GM19438 (cell line): ENCODE results near the gene AUTS2.

Experiments used
- ATAC-seq: cut with Tn5 transposase; IDR thresholded peaks from one replicate; pipeline ENCODE4 v1.9.1; 2021; ENCODE audit warnings: low read depth; ENCODE audit not compliant: unreplicated experiment

The AUTS2 gene

GRCh38 chr7:70673778-70674570 is 1075.7 kb downstream of the AUTS2 start:
- ATAC-seq: no peak

- no peak for ATAC-seq
Measured at GRCh38 chr7:70674571-70675010, 1076.3 kb downstream of the AUTS2 start.

GRCh38 chr7:70676243-70676642 is 1078.0 kb downstream of the AUTS2 start:
- no peak for ATAC-seq

GRCh38 chr7:70678621-70679251 is 1080.5 kb downstream of the AUTS2 start:
- no peak for ATAC-seq

GRCh38 chr7:70679661-70680060 is 1081.4 kb downstream of the AUTS2 start:
- no peak for ATAC-seq

GRCh38 chr7:70680306-70680705 is 1082.0 kb downstream of the AUTS2 start:
- no peak for ATAC-seq

- ATAC-seq: no peak
Measured at GRCh38 chr7:70680743-70681468, 1082.6 kb downstream of the AUTS2 start.

GRCh38 chr7:70681469-70682350 is 1083.4 kb downstream of the AUTS2 start:
- ATAC-seq: peak; percentile 85

- ATAC-seq: no peak
Measured at GRCh38 chr7:70684173-70684572, 1085.9 kb downstream of the AUTS2 start.

- no peak for ATAC-seq
Measured at GRCh38 chr7:70693321-70693685, 1095.0 kb downstream of the AUTS2 start.

- peak; percentile 71 for ATAC-seq
Measured at GRCh38 chr7:70693686-70694433, 1095.6 kb downstream of the AUTS2 start.

GRCh38 chr7:70694434-70694970 is 1096.2 kb downstream of the AUTS2 start:
- peak; percentile 38 for ATAC-seq

GRCh38 chr7:70694971-70695794 is 1096.9 kb downstream of the AUTS2 start:
- ATAC-seq: no peak

- ATAC-seq: no peak
Measured at GRCh38 chr7:70695795-70696083, 1097.5 kb downstream of the AUTS2 start.

- no peak for ATAC-seq
Measured at GRCh38 chr7:70696201-70696754, 1098.0 kb downstream of the AUTS2 start.

- ATAC-seq: no peak
Measured at GRCh38 chr7:70698219-70698832, 1100.1 kb downstream of the AUTS2 start.

- ATAC-seq: no peak
Measured at GRCh38 chr7:70699271-70699670, 1101.0 kb downstream of the AUTS2 start.
